Neuronal stem cell (in vitro differentiated cells): ENCODE results near the gene PDE11A.

Source experiments
- DNase-seq: peaks from one replicate; pipeline ENCODE4 v3.0.0-alpha.2; 2013; ENCODE audit warnings: low spot score
- H2AFZ ChIP-seq: one replicate; pipeline ENCODE4 v1.6.1; 2013; ENCODE audit warnings: mild to moderate bottlenecking, low read length, inconsistent platforms
- H2AK5ac ChIP-seq: 2 replicates; pipeline ENCODE4 v1.6.1; 2013; ENCODE audit warnings: low read depth, mild to moderate bottlenecking, inconsistent platforms, low read length, moderate library complexity, mixed read lengths
- H2BK120ac ChIP-seq: 2 replicates; pipeline ENCODE4 v1.6.1; 2013; ENCODE audit warnings: low read depth, mild to moderate bottlenecking, inconsistent platforms, low read length, moderate library complexity, mixed read lengths
- H2BK12ac ChIP-seq: one replicate; pipeline ENCODE4 v1.6.1; 2013; ENCODE audit warnings: low read length, inconsistent platforms
- H2BK15ac ChIP-seq: 2 replicates; pipeline ENCODE4 v1.6.1; 2013; ENCODE audit warnings: mild to moderate bottlenecking, low read length, inconsistent platforms, mixed read lengths
- H2BK5ac ChIP-seq: one replicate; pipeline ENCODE4 v1.6.1; 2013; ENCODE audit warnings: inconsistent platforms, mild to moderate bottlenecking, low read length, moderate library complexity
- H3K14ac ChIP-seq: one replicate; pipeline ENCODE4 v1.6.1; 2013; ENCODE audit warnings: low read length, inconsistent platforms
- H3K18ac ChIP-seq: 2 replicates; pipeline ENCODE4 v1.6.1; 2013; ENCODE audit warnings: low read length, inconsistent platforms
- H3K23ac ChIP-seq: 2 replicates; pipeline ENCODE4 v1.6.1; 2013; ENCODE audit warnings: low read depth, mild to moderate bottlenecking, mixed read lengths, low read length, inconsistent platforms; ENCODE audit not compliant: poor library complexity
- H3K27ac ChIP-seq: replicated peaks from 3 replicates; pipeline ENCODE4 v1.5.1; 2013; ENCODE audit warnings: low read length, inconsistent platforms
- H3K27me3 ChIP-seq, 3 experiments: 2 replicates each; pipeline ENCODE4 v1.6.1; 2013; ENCODE audit warnings: low read length in 3 of 3, mild to moderate bottlenecking in 2 of 3, inconsistent platforms in 1 of 3, low read depth in 1 of 3, mixed read lengths in 1 of 3, moderate library complexity in 1 of 3; ENCODE audit not compliant: control insufficient read depth in 3 of 3, insufficient read depth in 3 of 3
- H3K36me3 ChIP-seq, 2 donors: replicated peaks in 1 of 2; 2 replicates each; pipeline ENCODE4 v1.6.1; 2013; ENCODE audit warnings: low read length in 2 of 2; ENCODE audit not compliant: control insufficient read depth in 2 of 2, insufficient read depth in 2 of 2
- H3K4ac ChIP-seq: 2 replicates; pipeline ENCODE4 v1.6.1; 2013; ENCODE audit warnings: inconsistent platforms, mild to moderate bottlenecking, low read length, moderate library complexity
- H3K4me1 ChIP-seq, 2 donors: 1 replicate in 1 of 2; 2 replicates in 1 of 2; pipeline ENCODE4 v1.6.1; 2013; ENCODE audit warnings: low read length in 2 of 2, low read depth in 1 of 2; ENCODE audit not compliant: control insufficient read depth in 2 of 2, insufficient read depth in 1 of 2
- H3K4me2 ChIP-seq: one replicate; pipeline ENCODE4 v1.6.1; 2013; ENCODE audit warnings: mild to moderate bottlenecking, low read length, inconsistent platforms; ENCODE audit not compliant: insufficient read depth, poor library complexity, severe bottlenecking
- H3K4me3 ChIP-seq, 2 donors: 2 replicates each; pipeline ENCODE4 v1.5.1; 2013; ENCODE audit warnings: low read length in 2 of 2, mild to moderate bottlenecking in 2 of 2, inconsistent platforms in 1 of 2, moderate library complexity in 1 of 2
- H3K79me1 ChIP-seq: one replicate; pipeline ENCODE4 v1.6.1; 2013; ENCODE audit warnings: low read depth, mild to moderate bottlenecking, inconsistent platforms, low read length, moderate library complexity
- H3K9ac ChIP-seq: one replicate; pipeline ENCODE4 v1.6.1; 2013; ENCODE audit warnings: mild to moderate bottlenecking, low read depth, low read length, inconsistent platforms; ENCODE audit not compliant: poor library complexity
- H3K9me3 ChIP-seq, 2 donors: replicated peaks in 1 of 2; 2 replicates each; pipeline versions ENCODE3 to v1.6.1; 2013; ENCODE audit warnings: low read length in 2 of 2, mild to moderate bottlenecking in 2 of 2, inconsistent platforms in 1 of 2, low read depth in 1 of 2, mixed read lengths in 1 of 2, moderate library complexity in 1 of 2; ENCODE audit not compliant: control insufficient read depth in 2 of 2, insufficient read depth in 1 of 2
- H4K8ac ChIP-seq: one replicate; pipeline ENCODE4 v1.6.1; 2013; ENCODE audit warnings: low read depth, mild to moderate bottlenecking, inconsistent platforms, low read length, moderate library complexity
- H4K91ac ChIP-seq: one replicate; pipeline ENCODE4 v1.6.1; 2013; ENCODE audit warnings: low read length, low read depth, mild to moderate bottlenecking, inconsistent platforms; ENCODE audit not compliant: poor library complexity
- WGBS, 2 donors: extraction: QIAGEN DNeasy Blood & Tissue Kit; methylation state at CpG; one replicate each; pipeline ENCODE4 v1.1.7; 2013; ENCODE audit warnings: missing lambda C conversion rate in 2 of 2, mixed read lengths in 1 of 2; ENCODE audit not compliant: insufficient read length in 2 of 2, insufficient replicate concordance in 1 of 2; ENCODE audit errors: extremely low coverage in 2 of 2; 5-methylcytosine and 5-hydroxymethylcytosine counted together

The PDE11A gene

GRCh38 chr2:177606636-177607035, 465.9 kb downstream of the PDE11A start:
- Histone ChIP-seq H3K4me2 (no peak overlapping the region), H3K79me1 (no peaks in the 10 kb centered on the region), H3K9me3 (peaks cover 0 to 4% of the 10 kb centered on the region in 2 donors), H2AFZ (peak overlapping the region; percentile 84), H3K4me3 (no peak overlapping the region), H3K4me1 (peaks cover 0 to 2% of the 10 kb centered on the region in 2 donors), H3K9ac (no peak overlapping the region), H3K27ac (no peak overlapping the region), H3K23ac (no peak overlapping the region), H3K4ac (no peak overlapping the region), H4K8ac (no peak overlapping the region), H2AK5ac (no peak overlapping the region), H4K91ac (no peak overlapping the region), H3K27me3 (no peaks in the 10 kb centered on the region), H2BK12ac (no peak overlapping the region), H3K36me3 (no peaks in the 10 kb centered on the region), H3K14ac (no peak overlapping the region), H2BK5ac (no peak overlapping the region), H2BK120ac (no peak overlapping the region), H2BK15ac (no peak overlapping the region), H3K18ac (no peak overlapping the region)
- DNase-seq = no peak
- no CpG with 5 or more reads among the region's 7 CpGs for WGBS, 2 donors

GRCh38 chr2:177604271-177605065, 468.1 kb downstream of the PDE11A start:
- Histone ChIP-seq H2BK5ac (no peak overlapping the region), H2AK5ac (no peak overlapping the region), H3K79me1 (no peaks in the 10 kb centered on the region), H3K9me3 (peaks cover 2 to 4% of the 10 kb centered on the region in 2 donors), H3K9ac (no peak overlapping the region), H4K8ac (no peak overlapping the region), H3K4me1 (peaks cover 2 to 3% of the 10 kb centered on the region in 2 donors), H3K4me3 (no peak overlapping the region), H3K27ac (no peak overlapping the region), H2BK120ac (no peak overlapping the region), H2BK12ac (no peak overlapping the region), H3K23ac (no peak overlapping the region), H2AFZ (peak overlapping the region; percentile 81), H3K18ac (no peak overlapping the region), H3K4ac (no peak overlapping the region), H3K14ac (no peak overlapping the region), H3K36me3 (no peaks in the 10 kb centered on the region), H3K27me3 (no peaks in the 10 kb centered on the region), H3K4me2 (no peak overlapping the region), H2BK15ac (no peak overlapping the region), H4K91ac (no peak overlapping the region)
- peak; percentile 44 for DNase-seq
- WGBS, 2 donors = no CpG with 5 or more reads among the region's 3 CpGs

DNA sequence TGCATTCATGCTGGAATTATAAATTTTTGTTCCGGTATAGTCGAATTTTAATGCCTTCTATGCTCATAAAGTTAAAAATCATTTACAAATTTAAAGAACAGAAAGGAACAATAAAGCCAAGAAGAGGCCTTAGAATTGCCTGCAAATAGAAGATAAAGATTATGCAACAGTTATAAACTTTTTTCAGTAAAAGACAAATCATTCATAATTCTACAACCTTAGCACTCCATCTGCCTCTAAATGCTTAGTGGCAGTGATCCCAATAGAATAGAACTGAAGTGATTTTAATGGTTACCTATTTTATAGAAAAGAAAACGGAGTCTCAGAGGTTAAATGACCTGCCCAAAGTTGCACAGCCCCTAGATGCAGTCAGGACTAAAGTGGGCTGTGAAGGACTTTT, 468.8 kb downstream of the PDE11A start:
- Histone ChIP-seq H3K27me3 (no peaks in the 10 kb centered on the region), H3K4me1 (peaks cover 2 to 10% of the 10 kb centered on the region in 2 donors), H3K9ac (no peak overlapping the region), H2BK5ac (no peak overlapping the region), H2BK120ac (no peak overlapping the region), H2BK12ac (no peak overlapping the region), H3K79me1 (no peaks in the 10 kb centered on the region), H3K23ac (no peak overlapping the region), H3K27ac (no peak overlapping the region), H2BK15ac (no peak overlapping the region), H3K36me3 (no peaks in the 10 kb centered on the region), H3K4me2 (no peak overlapping the region), H3K18ac (no peak overlapping the region), H3K14ac (no peak overlapping the region), H3K4me3 (no peak overlapping the region), H4K91ac (no peak overlapping the region), H3K4ac (no peak overlapping the region), H3K9me3 (peaks cover 0 to 2% of the 10 kb centered on the region in 2 donors), H2AFZ (peak overlapping the region; percentile 81), H4K8ac (no peak overlapping the region), H2AK5ac (no peak overlapping the region)
- no CpG with 5 or more reads among the region's 3 CpGs for WGBS, 2 donors
- DNase-seq = no peak

GRCh38 chr2:177603181-177603580, 469.4 kb downstream of the PDE11A start:
- Histone ChIP-seq H2BK5ac (no peak overlapping the region), H3K4ac (no peak overlapping the region), H3K4me3 (no peak overlapping the region), H3K36me3 (no peaks in the 10 kb centered on the region), H4K91ac (no peak overlapping the region), H3K18ac (no peak overlapping the region), H2BK12ac (no peak overlapping the region), H2BK15ac (no peak overlapping the region), H3K79me1 (no peaks in the 10 kb centered on the region), H3K27me3 (no peaks in the 10 kb centered on the region), H4K8ac (no peak overlapping the region), H3K23ac (no peak overlapping the region), H3K14ac (no peak overlapping the region), H3K9ac (no peak overlapping the region), H3K4me2 (no peak overlapping the region), H3K27ac (no peak overlapping the region), H2AFZ (peak overlapping the region; percentile 15), H3K9me3 (peaks cover 0 to 2% of the 10 kb centered on the region in 2 donors), H2AK5ac (no peak overlapping the region), H3K4me1 (peaks cover 2 to 15% of the 10 kb centered on the region in 2 donors), H2BK120ac (no peak overlapping the region)
- no CpG with 5 or more reads among the region's 5 CpGs for WGBS, 2 donors
- DNase-seq = no peak
